Measurements from ENCODE around the gene INPP4B.

Gene INPP4B

GRCh38 chr4:142345924-142346323, 500.2 kb downstream of the INPP4B start:
- no peak for DNase-seq (ENCODE audit: low spot score)

- DNase-seq (ENCODE audit: low spot score), result no peak
These were observed 504.8 kb downstream of the INPP4B start for GRCh38 chr4:142341268-142341667.

- DNase-seq (ENCODE audit: low spot score), result no peak
These were observed 507.0 kb downstream of the INPP4B start for GRCh38 chr4:142339053-142339452.

- no peak for DNase-seq (ENCODE audit: low spot score)
These were observed 509.7 kb downstream of the INPP4B start for GRCh38 chr4:142336251-142336934.

- no peak for DNase-seq (ENCODE audit: low spot score)
These were observed 511.2 kb downstream of the INPP4B start for GRCh38 chr4:142334931-142335330.

GRCh38 chr4:142331646-142332045, 514.5 kb downstream of the INPP4B start:
- DNase-seq (ENCODE audit: low spot score), result no peak

GRCh38 chr4:142331132-142331531, 515.0 kb downstream of the INPP4B start:
- DNase-seq (ENCODE audit: low spot score), result no peak

- no peak for DNase-seq (ENCODE audit: low spot score)
These were observed 515.8 kb downstream of the INPP4B start for GRCh38 chr4:142330311-142330710.

GRCh38 chr4:142329313-142329712, 516.8 kb downstream of the INPP4B start:
- no peak for DNase-seq (ENCODE audit: low spot score)

- DNase-seq (ENCODE audit: low spot score), result no peak
These were observed 519.9 kb downstream of the INPP4B start for GRCh38 chr4:142326181-142326580.

- no peak for DNase-seq (ENCODE audit: low spot score)
These were observed 521.5 kb downstream of the INPP4B start for GRCh38 chr4:142324572-142324971.

GRCh38 chr4:142322996-142323395, 523.1 kb downstream of the INPP4B start:
- DNase-seq (ENCODE audit: low spot score), result no peak

- DNase-seq (ENCODE audit: low spot score), result no peak
These were observed 527.8 kb downstream of the INPP4B start for GRCh38 chr4:142318280-142318679.

- no peak for DNase-seq (ENCODE audit: low spot score)
These were observed 529.2 kb downstream of the INPP4B start for GRCh38 chr4:142316913-142317312.

- no peak for DNase-seq (ENCODE audit: low spot score)
These were observed 530.1 kb downstream of the INPP4B start for GRCh38 chr4:142316025-142316424.

- peak; percentile 69 for DNase-seq (ENCODE audit: low spot score)
These were observed 531.4 kb downstream of the INPP4B start for GRCh38 chr4:142314686-142315085.

- DNase-seq (ENCODE audit: low spot score), result no peak
These were observed 531.9 kb downstream of the INPP4B start for GRCh38 chr4:142314247-142314646.

GRCh38 chr4:142312391-142312790, 533.7 kb downstream of the INPP4B start:
- DNase-seq (ENCODE audit: low spot score), result no peak

GRCh38 chr4:142311916-142312315, 534.2 kb downstream of the INPP4B start:
- DNase-seq (ENCODE audit: low spot score), result no peak

- no peak for DNase-seq (ENCODE audit: low spot score)
These were observed 536.3 kb downstream of the INPP4B start for GRCh38 chr4:142309772-142310171.

- DNase-seq (ENCODE audit: low spot score), result no peak
These were observed 538.2 kb downstream of the INPP4B start for GRCh38 chr4:142307857-142308256.

- DNase-seq (ENCODE audit: low spot score), result no peak
These were observed 548.8 kb downstream of the INPP4B start for GRCh38 chr4:142297313-142297712.

- DNase-seq (ENCODE audit: low spot score), result no peak
These were observed 552.6 kb downstream of the INPP4B start for GRCh38 chr4:142293536-142293935.

- no peak for DNase-seq (ENCODE audit: low spot score)
These were observed 553.9 kb downstream of the INPP4B start for GRCh38 chr4:142292231-142292630.

All from LoVo (cell line).